IPS DF 19.7 (cell line): Measurements from ENCODE around the gene ARNT2.

Source experiments
- DNase-seq: peaks from one replicate; pipeline ENCODE4 v3.0.0-alpha.2; 2013; ENCODE audit warnings: low read depth, low spot score

Gene ARNT2

DNA sequence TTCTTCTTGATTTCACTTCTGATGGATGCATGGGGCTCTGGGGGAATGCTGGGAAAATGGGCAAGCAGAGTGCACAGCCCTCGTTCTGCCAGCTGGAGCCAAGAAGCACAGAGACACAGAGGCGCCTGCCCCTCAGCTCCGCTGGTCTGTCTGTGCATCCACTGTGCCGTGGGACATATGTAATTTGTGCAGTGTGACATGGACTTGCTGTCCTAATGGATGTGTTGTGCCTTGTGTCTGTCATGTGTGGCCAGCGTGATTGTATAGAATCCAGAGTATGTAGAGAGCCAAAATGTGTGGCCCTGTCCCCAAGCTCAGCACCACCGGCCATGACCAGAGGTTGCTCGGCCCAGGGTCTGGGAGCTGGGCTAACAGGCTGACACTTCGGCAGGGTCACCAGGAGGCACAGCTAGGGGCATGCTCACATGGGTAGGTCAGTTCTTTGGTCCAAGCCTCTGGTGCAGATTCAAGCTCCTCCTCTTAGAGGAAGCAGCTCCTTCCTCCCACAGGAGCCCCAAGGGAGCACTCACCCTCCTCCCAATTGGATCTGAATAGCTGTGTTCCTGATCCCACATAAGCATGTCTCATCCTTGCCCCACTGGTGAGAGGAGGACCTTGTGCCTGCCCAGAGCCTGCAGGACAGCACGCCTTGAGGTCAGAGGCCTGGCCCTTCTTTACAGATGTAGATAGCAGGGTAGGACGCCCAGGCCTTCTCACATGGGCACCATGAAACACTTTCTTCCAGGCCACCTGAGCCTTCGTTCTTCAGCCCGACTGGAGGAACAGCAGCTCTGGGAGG lies 190.1 kb downstream of the ARNT2 start:
- DNase-seq: no peak

DNA sequence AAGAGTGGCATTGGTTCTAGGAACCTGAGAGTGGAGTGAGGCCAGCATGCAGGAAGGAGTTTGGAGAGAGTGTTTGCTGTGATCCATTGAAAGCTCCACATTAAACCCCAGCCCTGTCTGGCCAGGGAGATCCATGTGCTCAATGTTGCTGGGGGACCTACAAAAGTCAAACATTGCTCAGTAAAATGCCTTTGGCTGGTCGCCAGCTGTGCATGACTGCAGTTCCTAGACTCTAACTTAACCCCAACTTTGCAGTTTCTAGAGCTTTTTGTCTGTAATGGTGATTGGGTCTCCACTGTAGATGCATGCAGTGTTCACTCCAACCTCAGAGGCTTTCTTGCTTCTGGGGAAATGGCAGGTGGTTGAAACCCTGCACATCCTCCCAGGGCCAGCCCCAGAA lies 191.2 kb downstream of the ARNT2 start:
- no peak for DNase-seq

DNA sequence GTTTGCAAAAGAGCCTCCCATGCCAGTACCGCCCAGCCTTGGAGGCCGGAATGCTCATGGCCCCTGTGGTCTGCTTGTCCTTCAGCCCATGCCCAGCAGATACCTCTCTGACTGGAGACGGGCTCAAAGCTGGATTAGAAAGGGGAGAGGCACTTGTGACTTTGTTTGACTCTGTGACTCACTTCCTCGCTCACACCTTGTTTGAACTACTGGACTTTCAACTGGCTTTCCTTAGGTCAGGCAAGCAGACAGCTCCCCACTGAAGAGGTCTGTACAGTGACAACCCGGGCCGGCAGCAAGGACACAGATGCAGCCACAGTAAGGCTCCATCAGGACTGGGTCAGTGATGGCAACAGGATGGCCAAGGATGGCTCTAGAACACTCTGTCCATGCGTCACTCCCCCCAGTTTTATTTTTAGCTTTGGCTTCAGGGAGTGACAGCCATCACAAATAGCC lies 192.4 kb downstream of the ARNT2 start:
- DNase-seq: no peak

DNA sequence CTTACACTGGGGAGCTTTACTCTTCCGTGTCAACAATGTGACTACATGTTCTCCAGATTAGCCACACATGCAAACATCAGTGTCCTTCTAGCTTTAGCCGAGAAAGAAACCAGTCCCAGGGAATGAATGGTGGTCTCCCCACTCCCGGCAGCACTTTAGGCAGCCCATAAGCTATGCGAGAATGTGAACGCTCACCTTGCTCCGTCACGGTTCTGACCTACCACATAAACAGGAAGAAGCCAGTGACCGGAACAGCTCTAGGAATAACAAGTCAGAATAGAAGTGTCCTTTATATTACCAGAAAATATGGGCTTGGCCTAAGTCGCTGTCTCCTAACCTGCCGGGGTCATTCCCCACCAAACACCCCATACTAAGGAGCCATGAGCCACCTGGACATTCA lies 192.9 kb downstream of the ARNT2 start:
- no peak for DNase-seq

DNA sequence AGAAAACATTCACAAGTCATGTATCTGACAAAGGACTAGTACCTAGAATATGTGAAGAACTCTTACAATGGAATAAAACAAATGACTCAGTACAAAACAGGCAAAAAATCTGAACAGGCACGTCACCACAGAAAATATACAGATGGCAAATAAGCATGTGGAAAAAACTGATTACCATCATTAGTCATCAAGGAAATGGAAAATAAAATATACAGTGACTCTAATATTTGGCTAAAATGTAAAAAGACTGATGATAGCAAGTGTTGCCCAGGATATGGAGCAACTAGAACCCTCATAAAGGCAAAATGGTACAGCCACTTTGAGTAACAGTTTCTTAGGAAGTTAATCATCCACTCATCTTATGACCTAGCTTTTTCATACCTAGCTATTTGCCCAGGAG lies 195.2 kb downstream of the ARNT2 start:
- DNase-seq: no peak

DNA sequence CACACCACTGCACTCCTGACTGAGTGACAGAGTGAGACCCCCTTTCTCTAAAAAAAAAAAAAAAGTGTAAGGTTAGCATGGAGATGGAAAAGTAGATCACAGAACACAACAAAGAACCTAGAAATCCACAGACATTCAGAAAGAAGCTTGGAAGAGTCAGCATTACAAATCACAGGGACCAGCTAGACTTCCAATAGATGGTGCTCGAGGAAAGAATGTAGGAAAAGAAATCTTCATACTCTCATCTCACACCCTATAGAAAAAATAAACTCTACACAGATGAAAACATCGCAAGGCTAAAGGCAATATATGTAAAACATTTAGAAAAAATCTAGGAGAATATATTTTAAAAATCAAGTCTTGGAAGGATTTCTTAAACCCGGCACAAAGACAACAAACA lies 196.4 kb downstream of the ARNT2 start:
- DNase-seq: no peak

DNA sequence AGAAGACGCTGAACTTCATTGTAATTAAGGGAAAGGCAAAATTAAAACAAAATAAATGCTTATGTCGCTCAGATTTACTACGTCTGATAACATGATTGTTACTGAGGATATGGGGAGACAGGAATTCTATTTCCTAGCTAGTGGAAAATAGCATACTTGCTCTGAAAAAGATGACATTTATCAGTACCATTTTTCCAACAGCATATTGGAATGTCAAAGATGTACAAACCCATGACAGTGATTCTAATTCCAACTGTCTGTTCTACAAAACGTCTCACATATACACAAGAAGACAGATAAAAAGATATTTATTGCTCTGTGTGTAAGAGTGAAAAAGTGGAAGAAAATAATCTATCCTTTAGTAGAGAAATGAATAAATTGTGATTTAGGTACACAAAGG lies 197.1 kb downstream of the ARNT2 start:
- no peak for DNase-seq

DNA sequence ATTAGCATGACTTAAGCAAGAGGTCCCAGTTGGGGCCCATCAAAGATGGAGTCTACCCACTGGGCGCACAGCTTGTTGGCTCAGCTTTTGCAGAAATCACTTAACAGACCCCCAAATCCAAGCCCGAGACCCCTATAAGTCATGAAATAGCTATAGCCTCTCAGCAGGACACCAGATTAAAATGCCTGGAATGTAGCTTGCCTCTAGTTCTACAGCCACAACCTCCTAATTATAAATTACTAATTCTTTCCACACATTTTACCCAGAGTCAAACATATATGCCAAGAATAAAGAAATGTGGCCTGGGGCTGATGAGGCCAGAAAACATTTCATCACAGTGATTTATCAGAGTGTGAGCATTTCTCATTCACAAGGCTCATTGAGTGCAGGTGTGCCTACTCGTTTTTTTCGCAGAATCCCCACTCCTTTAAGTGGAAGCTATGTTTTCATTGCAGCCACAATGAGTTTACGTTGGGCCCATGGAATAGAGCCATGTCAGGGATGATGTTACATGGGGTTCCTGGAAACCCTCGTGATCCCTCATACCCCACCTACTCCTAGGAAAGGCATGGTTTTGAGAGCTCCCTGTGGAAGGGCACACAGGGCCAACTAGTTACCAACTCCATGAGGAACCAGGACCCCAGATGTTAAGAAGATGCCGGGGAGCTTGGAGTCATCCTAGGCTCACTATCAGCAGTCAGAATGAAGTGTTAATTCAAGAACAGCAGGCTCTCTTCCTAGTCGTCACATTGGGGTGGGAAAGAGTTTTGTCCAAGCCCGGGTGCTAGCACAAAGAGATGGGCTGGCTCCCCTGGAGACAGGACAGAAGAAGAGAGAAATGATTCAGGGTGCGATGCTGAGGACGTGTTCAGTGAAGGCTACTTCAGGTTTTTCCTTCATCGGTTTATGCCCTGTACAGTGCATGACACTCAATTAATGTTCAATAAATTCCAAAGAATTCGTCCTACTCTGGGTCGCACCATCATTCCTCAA lies 200.7 kb downstream of the ARNT2 start:
- no peak for DNase-seq

DNA sequence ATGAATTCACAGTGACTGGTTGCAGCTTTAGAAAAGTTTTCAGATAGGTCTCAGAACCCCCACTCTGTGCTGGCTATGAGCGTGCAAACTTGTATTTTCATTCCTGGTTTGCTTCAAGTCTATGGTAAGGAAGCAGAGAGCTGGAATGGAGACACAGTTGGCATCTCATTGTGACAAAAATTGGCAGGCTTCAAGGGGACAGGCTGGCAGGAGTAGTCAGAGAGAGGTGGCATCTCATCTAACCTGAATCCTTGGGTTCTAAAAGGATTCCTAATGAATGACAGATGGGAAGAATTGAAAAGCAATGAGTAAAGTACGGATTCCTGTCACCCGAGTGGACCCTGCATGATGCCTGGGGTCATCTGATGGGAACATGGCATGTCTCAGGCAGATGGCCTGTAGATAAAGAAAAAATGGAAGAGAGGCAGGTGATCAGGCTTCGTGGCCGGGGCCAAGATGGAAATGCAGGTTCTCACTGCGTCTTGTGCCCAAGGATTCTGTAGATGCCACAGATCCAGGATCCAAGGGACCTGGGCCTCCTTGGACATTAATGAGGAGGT lies 201.5 kb downstream of the ARNT2 start:
- DNase-seq: no peak

DNA sequence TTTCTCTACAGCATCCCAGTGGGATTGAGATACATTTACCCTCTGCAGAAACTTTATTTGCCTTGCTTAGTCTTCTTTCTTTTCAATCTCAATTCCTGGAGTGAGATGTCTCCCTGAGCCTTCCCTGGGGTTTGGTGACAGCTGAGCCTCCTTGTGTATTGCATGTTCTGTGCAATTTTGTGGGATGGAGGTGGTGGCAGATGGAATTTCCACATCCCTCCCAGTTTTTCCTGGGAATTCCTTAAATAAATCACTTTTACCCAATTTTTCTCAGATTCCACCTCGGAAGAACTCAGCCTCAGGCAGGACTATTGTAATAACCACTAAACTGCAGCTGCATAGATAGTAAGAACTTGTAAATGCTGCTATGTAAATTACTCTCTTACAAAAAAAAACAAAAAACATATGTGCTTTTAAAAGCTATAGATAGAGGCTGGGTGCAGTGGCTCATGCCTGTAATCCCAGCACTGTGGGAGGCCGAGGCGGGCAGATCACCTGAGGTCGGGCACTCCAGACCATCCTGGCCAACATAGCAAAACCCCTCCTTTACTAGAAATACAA lies 202.4 kb downstream of the ARNT2 start:
- DNase-seq: no peak

DNA sequence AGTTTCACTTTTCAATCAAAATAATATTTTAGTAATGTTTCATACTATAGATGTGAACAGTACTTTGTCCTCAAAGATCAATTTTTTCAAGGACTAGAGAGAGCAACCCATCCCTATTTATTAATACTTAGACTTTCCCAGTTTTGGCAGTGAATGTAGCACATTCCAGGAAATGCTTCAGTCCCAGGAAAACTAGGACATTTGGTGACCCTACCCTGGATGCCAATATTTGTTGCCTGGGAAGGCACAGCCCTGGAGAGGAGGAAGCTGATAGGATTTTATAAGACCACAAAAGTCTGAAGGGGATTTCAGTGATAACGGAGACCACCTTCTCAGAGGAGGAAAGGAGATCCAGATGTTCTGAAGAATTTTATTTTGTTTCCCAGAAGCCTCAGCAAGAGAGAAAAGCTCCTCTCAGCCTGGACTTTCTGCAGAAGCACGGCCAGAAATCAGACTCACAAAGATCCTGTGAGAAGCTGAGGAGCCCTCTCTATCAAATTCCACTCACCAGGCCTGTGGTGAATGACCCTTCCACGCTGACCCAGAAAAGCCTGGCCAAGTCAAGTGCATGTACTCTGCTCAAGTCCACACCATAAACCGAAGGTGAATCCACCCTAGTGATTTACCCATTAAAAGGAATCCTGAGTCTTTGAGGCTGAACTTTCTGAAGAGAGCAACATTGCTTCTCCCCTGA lies 203.3 kb downstream of the ARNT2 start:
- no peak for DNase-seq

DNA sequence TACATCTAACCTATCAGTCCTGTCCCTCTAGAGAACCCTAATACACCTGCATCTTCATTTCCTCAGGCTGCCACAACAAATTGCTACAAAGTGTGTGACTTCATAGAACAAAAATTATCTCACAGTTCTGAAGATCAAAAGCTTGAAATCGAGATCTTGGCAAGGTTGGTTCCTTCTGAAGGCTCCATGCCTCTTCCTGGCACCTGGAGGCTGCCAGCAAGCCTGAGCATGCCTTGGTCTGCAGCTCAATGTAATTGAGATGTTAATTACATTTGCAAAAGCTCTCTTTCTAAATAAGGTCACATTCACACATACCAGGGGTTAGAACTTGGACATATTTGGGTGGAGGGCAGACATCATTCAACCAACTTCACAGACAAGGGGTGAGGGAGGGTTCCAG lies 204.5 kb downstream of the ARNT2 start:
- no peak for DNase-seq

DNA sequence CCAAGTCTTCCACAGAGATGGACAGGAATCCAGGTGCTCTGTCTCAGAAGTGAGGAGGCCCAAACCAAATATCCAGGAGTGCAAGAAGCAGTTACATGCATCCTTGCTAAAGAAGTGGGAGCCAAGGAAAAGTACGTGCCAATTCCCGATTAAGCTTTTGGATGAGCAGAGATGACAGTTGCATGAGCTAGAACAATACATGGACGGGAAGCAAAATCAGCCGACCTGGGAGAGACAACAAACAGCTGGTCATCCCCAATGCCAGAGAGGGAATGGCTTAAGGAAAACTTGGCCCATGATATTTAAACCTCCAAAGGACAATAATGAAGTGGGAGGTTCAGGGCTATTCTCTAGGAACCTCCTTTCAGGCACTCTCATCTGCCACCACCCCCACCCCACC lies 204.9 kb downstream of the ARNT2 start:
- DNase-seq: no peak

DNA sequence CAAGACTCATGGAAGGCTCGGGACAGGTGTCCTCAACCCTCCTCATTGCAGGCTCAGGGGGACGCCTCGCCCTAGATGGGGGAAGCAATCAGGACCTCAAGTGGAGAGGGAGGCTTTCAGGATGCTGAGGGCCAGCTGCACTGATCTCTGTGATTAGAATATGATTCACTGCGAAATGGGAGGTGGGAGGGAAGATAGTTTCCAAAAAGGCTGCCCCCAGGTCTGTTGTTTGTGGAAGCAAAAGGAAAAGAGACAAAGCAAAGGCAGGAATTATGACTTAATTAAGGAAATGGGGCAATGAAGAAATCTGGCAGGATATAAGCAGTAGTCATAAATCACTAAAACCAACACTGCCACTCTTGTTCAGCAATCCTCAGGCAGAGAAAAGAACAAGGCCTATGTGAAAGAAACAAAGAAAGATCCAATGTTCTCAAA lies 205.3 kb downstream of the ARNT2 start:
- DNase-seq: no peak

DNA sequence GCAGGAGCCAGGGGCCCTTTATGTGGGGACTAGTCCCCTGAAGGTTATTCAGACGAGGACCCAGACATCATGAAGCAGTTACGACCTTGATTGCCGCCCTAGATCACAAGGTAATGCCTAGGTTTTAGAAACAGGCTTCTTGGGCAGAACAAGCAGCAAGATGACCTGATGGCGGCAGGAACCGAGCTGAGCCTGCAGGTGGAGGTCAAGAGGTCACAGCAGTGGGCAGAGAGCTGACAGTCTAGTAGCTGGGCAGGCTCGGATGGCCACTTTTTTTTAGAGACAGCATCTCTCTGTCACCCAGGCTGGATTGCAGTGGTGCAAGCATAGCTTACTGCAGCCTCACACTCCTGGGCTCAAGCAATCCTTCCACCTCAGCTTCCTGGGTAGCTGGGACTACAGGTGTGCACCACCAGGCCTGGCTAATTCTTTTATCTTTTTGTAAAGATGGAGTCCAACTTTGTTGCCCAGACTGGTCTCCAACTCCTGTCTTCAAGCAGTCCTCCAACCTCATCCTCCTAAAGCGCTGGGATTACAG lies 207.4 kb downstream of the ARNT2 start:
- no peak for DNase-seq

DNA sequence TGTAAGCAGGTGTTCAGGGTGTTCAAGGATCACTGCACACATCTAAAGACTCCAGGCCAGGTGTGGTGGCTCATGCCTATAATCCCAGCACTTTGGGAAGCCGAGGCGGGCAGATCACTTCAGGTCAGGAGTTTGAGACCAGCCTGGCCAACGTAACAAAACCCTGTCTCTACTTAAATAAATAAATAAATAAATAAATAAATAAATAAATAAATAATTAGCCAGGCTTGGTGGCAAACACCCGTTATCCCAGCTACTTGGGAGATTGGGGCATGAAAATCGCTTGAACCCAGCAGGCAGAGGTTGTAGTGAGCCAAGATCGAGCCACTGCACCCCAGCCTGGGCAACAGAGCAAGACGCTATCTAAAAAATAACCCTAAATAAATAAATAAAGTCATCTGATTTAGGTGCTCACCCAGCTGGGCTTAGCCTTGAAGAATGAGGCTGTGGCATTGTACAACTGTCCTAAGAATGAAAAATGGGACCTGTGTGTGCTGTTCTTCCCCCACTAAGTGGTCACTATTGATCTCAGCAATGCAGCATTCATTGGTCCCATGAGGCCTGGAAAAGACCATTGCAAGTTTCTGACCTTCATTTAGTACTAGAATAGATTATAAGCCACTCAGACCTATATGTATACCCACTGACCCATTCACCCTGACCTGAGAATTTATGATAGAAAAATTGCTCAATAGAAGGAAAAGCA lies 208.1 kb downstream of the ARNT2 start:
- DNase-seq: no peak

DNA sequence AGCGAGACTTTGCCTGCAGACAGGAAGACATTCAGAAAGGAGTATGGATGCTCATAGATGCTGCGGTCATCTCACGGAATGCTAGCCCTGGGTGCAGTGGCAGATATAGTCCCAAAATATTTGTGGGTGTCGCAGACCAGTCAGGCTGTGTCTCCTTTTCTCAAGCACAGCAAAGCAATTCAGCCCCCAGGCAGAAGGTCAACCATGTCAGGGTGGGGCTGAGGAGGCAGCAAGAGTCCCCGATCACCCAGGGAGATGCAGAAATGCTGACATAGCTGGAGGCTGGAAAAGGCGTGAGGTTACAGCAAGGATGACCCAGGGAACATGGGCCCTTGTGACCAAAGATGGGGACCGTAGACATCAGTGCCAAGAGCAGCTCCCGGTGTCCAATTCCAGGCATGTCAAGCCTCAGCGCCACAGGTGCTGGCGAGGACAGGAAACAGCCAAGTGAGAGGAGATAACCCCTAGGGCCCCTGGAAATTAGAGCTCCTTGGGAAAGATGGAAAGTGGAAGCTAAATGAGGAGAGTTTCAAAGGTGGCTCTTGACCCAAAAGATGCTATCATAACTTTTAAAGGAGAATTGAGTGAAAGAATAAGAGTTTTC lies 209.7 kb downstream of the ARNT2 start:
- DNase-seq: no peak

DNA sequence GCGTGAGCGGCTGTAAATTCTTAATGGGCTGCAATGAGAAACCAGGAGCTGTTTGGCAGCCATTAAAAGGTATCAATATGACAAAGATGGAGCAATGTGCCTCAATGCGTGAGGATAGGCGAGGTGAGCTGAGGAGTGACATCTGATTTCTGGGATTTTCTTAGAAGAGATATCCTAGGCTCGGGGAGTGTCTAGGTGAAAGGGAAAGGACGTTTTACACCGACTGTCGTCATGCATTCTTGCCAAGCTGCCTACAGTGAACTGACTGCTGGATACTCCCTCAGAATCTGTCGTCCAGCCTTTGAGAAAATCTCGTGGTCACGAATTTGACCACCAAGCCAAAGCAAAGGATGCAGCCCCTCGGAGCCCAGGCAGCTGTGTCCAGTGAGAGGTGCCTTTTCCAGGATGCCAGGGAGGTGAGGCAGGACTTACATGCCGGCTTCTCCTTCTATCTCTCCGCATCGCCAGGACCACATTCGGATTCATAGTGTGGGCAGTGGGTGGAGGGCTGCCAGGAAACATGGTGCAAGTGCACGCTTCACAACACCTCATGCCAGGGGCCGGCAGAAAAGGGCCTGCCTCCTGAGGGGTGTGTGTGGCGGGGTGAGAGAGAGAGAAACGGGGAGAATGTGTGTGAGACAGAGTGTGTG lies 210.7 kb downstream of the ARNT2 start:
- DNase-seq: no peak

DNA sequence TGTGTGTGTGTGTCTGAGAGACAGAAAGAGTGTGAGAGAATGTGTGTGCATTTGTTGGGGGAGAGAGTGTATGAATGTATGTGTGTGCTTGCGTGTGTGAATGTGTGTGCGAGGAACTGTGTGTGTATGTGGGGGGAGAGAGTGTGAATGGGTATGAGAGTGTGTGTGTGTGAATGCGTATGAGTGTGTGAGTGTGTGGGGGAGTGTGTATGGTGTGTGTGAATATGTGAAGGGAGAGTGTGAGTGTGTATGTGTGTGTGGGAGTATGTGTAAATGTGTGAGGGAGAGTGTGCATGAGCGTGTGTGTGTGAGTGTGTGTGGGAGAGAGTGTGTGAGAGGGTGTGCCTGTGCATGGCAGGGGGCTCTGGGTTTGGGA lies 211.2 kb downstream of the ARNT2 start:
- DNase-seq: no peak
